ENCODE data around the gene CACNA1E.

CACNA1E gene

GRCh38 chr1:181604482-181605249 lies 121.3 kb downstream of the CACNA1E start:
- DNase-seq (ENCODE audit: low read depth): no peak
- TF ChIP-seq CTCF (conservative IDR thresholded peaks at IDR 0.05; ENCODE audit: low read depth, low read length): no peak
- H3K4me3 ChIP-seq (ENCODE audit: low read length): no peak overlapping the region

GRCh38 chr1:181607524-181607923 lies 124.2 kb downstream of the CACNA1E start:
- no peak for TF ChIP-seq CTCF (conservative IDR thresholded peaks at IDR 0.05; ENCODE audit: low read depth, low read length)
- DNase-seq (ENCODE audit: low read depth): no peak

GRCh38 chr1:181608386-181608785 lies 125.1 kb downstream of the CACNA1E start:
- no peak for DNase-seq (ENCODE audit: low read depth)
- H3K4me3 ChIP-seq (ENCODE audit: low read length): no peak overlapping the region
- no peak for TF ChIP-seq CTCF (conservative IDR thresholded peaks at IDR 0.05; ENCODE audit: low read depth, low read length)

More at GRCh38 chr1:181607524-181607923, 124.2 kb downstream of the CACNA1E start:
- H3K4me3 ChIP-seq (ENCODE audit: low read length): no peak overlapping the region

- no peak for DNase-seq (ENCODE audit: low read depth)
- H3K4me3 ChIP-seq (ENCODE audit: low read length): no peak overlapping the region
- no peak for TF ChIP-seq CTCF (conservative IDR thresholded peaks at IDR 0.05; ENCODE audit: low read depth, low read length)
Observed at GRCh38 chr1:181608948-181609347, 125.6 kb downstream of the CACNA1E start.

GRCh38 chr1:181612100-181612499 lies 128.8 kb downstream of the CACNA1E start:
- H3K4me3 ChIP-seq (ENCODE audit: low read length): no peak overlapping the region
- no peak for DNase-seq (ENCODE audit: low read depth)
- TF ChIP-seq CTCF (conservative IDR thresholded peaks at IDR 0.05; ENCODE audit: low read depth, low read length): no peak

- no peak for TF ChIP-seq CTCF (conservative IDR thresholded peaks at IDR 0.05; ENCODE audit: low read depth, low read length)
- no peak for DNase-seq (ENCODE audit: low read depth)
- H3K4me3 ChIP-seq (ENCODE audit: low read length): no peak overlapping the region
Observed at GRCh38 chr1:181618559-181618958, 135.2 kb downstream of the CACNA1E start.

GRCh38 chr1:181620183-181620582 lies 136.9 kb downstream of the CACNA1E start:
- H3K4me3 ChIP-seq (ENCODE audit: low read length): no peak overlapping the region
- TF ChIP-seq CTCF (conservative IDR thresholded peaks at IDR 0.05; ENCODE audit: low read depth, low read length): no peak
- no peak for DNase-seq (ENCODE audit: low read depth)

Data from retinal pigment epithelial cell (primary cell).